HUDEP-2 (cell line): Measurements from ENCODE around the gene JMJD4.
A peak's percentile ranks its signal among the peaks of the same experiment; 100 is the strongest.

Source experiments
- DNase-seq, 76 experiments: peaks; one replicate each; lab custom pipeline; 2025; ENCODE audit not compliant: unreplicated experiment in 76 of 76; lab: John Stamatoyannopoulos, UW

The JMJD4 gene

GRCh38 chr1:227769047-227769935, 34.2 kb upstream of the JMJD4 start:
- no peak for DNase-seq

- no peak for DNase-seq
These were observed 33.5 kb upstream of the JMJD4 start for GRCh38 chr1:227768640-227769039.

GRCh38 chr1:227768125-227768439, 33.0 kb upstream of the JMJD4 start:
- no peak for DNase-seq

GRCh38 chr1:227767401-227768124, 32.5 kb upstream of the JMJD4 start:
- DNase-seq = no peak

- no peak for DNase-seq
These were observed 31.7 kb upstream of the JMJD4 start for GRCh38 chr1:227766653-227767277.

- no peak for DNase-seq
These were observed 31.0 kb upstream of the JMJD4 start for GRCh38 chr1:227766015-227766634.

- DNase-seq = no peak
These were observed 30.3 kb upstream of the JMJD4 start for GRCh38 chr1:227765261-227766014.

- DNase-seq = no peak
These were observed 28.9 kb upstream of the JMJD4 start for GRCh38 chr1:227764019-227764391.

GRCh38 chr1:227763246-227764018, 28.3 kb upstream of the JMJD4 start:
- DNase-seq = no peak

GRCh38 chr1:227762231-227762911, 27.3 kb upstream of the JMJD4 start:
- peak in 73 of 76 experiments; percentile 10 to 87 (median 69) for DNase-seq

GRCh38 chr1:227761621-227762230, 26.6 kb upstream of the JMJD4 start:
- DNase-seq = no peak

GRCh38 chr1:227760377-227760776, 25.3 kb upstream of the JMJD4 start:
- DNase-seq = no peak

GRCh38 chr1:227759341-227760300, 24.5 kb upstream of the JMJD4 start:
- no peak for DNase-seq

GRCh38 chr1:227758366-227758765, 23.3 kb upstream of the JMJD4 start:
- DNase-seq = no peak

GRCh38 chr1:227757781-227758180, 22.7 kb upstream of the JMJD4 start:
- DNase-seq = no peak

GRCh38 chr1:227756172-227756959, 21.3 kb upstream of the JMJD4 start:
- DNase-seq = no peak

- no peak for DNase-seq
These were observed 19.9 kb upstream of the JMJD4 start for GRCh38 chr1:227754958-227755357.
